Suprapubic skin (tissue), 4 donors: ENCODE data around the gene ROBO4.

Experiments
- POLR2A ChIP-seq, 2 donors: fragments of 450-650 bp; IDR thresholded peaks; one replicate each; pipeline ENCODE4 v1.6.1; 2017; ENCODE audit warnings: antibody characterized with exemption in 2 of 2, mild to moderate bottlenecking in 2 of 2, moderate library complexity in 2 of 2
- POLR2AphosphoS5 ChIP-seq, 3 donors: sonication (generic); formaldehyde crosslinking; IDR thresholded peaks; one replicate each; pipeline ENCODE4 v1.6.1; 2017; ENCODE audit warnings: antibody characterized with exemption in 3 of 3
- TF ChIP-seq, protein P1 (sequence below), 2 donors: fragments of 200-600 bp in 1 of 2; fragments of 450-650 bp in 1 of 2; sonication (generic) in 1 of 2; IDR thresholded peaks; one replicate each; pipeline ENCODE4 v1.5.1; 2016 to 2019; ENCODE audit warnings: antibody characterized with exemption in 2 of 2, mild to moderate bottlenecking in 1 of 2, moderate library complexity in 1 of 2

DNA sequence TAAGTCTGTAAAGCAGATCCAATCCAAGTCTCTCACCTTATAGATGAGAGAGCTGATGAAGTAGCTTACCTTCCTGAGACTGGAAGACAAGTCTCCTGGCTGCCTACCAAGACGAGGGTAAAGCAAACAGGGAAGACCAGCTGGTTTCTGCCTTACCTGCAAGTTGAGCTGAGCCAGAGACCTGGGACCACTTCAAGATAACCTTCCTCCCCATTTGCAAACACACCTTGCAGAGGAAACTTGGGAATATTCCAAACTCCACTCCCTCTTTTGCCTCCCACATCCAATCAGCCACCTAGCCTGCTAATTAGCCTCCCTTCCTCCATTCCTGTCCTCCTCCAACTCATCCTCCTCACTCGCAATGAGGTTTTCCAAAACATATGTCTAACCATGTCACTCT lies 55.8 kb downstream of the ROBO4 start:
- TF ChIP-seq POLR2AphosphoS5 (IDR thresholded peaks at IDR 0.05) = no peak
- TF ChIP-seq, protein P1, sequence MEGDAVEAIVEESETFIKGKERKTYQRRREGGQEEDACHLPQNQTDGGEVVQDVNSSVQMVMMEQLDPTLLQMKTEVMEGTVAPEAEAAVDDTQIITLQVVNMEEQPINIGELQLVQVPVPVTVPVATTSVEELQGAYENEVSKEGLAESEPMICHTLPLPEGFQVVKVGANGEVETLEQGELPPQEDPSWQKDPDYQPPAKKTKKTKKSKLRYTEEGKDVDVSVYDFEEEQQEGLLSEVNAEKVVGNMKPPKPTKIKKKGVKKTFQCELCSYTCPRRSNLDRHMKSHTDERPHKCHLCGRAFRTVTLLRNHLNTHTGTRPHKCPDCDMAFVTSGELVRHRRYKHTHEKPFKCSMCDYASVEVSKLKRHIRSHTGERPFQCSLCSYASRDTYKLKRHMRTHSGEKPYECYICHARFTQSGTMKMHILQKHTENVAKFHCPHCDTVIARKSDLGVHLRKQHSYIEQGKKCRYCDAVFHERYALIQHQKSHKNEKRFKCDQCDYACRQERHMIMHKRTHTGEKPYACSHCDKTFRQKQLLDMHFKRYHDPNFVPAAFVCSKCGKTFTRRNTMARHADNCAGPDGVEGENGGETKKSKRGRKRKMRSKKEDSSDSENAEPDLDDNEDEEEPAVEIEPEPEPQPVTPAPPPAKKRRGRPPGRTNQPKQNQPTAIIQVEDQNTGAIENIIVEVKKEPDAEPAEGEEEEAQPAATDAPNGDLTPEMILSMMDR (IDR thresholded peaks at IDR 0.05) = no peak
- no peak for TF ChIP-seq POLR2A (IDR thresholded peaks at IDR 0.05)
